NOMO-1 (cell line): ENCODE measurements around the gene ALAS2.
"Not testable (repeated sequence)": the region's sequence is repeated elsewhere in the genome, so short reads cannot be mapped to it uniquely, and the experiment has no call there.

Experiments used
- DNase-seq, 2 experiments: peaks; one replicate each; lab custom pipeline; 2025; ENCODE audit not compliant: unreplicated experiment in 2 of 2; lab: John Stamatoyannopoulos, UW

ALAS2 gene

GRCh38 chrX:55030271-55031205 lies at the start of gene ALAS2:
Gene ALAS2 (minus strand): TSS chrX:55030977. CDS start chrX:55026000, 4,977 bp downstream.
- no peak for DNase-seq

- DNase-seq = no peak
These were observed 44.2 kb upstream of the ALAS2 start, which contains the start of gene PAGE2B for GRCh38 chrX:55074851-55075467. Gene PAGE2B (plus strand): TSS chrX:55075030. CDS start chrX:55076042, 1,012 bp downstream.

- DNase-seq = no peak
These were observed 41.5 kb upstream of the ALAS2 start for GRCh38 chrX:55072286-55072685.

GRCh38 chrX:55067180-55067579 lies 36.4 kb upstream of the ALAS2 start:
- DNase-seq = not testable (repeated sequence)

- peak in 1 of 2 experiments; percentile 10 for DNase-seq
These were observed 27.0 kb upstream of the ALAS2 start for GRCh38 chrX:55057675-55058249.

GRCh38 chrX:55056820-55057674 lies 26.3 kb upstream of the ALAS2 start:
- DNase-seq = no peak

- not testable (repeated sequence) for DNase-seq
These were observed 19.8 kb upstream of the ALAS2 start for GRCh38 chrX:55050599-55050998.

- no peak for DNase-seq
These were observed 10.7 kb upstream of the ALAS2 start for GRCh38 chrX:55041514-55041913.

GRCh38 chrX:55039471-55039870 lies 8.7 kb upstream of the ALAS2 start:
- no peak for DNase-seq

- no peak for DNase-seq
These were observed 2.7 kb upstream of the ALAS2 start for GRCh38 chrX:55033429-55033828.

- no peak for DNase-seq
These were observed 1.5 kb downstream of the ALAS2 start for GRCh38 chrX:55029291-55029690.

GRCh38 chrX:55028611-55029010 lies 2.2 kb downstream of the ALAS2 start:
- DNase-seq = no peak

- DNase-seq = no peak
These were observed 2.7 kb downstream of the ALAS2 start for GRCh38 chrX:55028040-55028439.

- no peak for DNase-seq
These were observed 3.9 kb downstream of the ALAS2 start for GRCh38 chrX:55026840-55027239.

- no peak for DNase-seq
These were observed 4.6 kb downstream of the ALAS2 start for GRCh38 chrX:55026143-55026542.

- no peak for DNase-seq
These were observed 15.9 kb downstream of the ALAS2 start for GRCh38 chrX:55014897-55015299.

GRCh38 chrX:55011294-55011693 lies 19.5 kb downstream of the ALAS2 start:
- no peak for DNase-seq

GRCh38 chrX:55008571-55009358 lies 22.0 kb downstream of the ALAS2 start:
- peak; percentile 25 to 42 for DNase-seq

GRCh38 chrX:55007656-55008055 lies 23.1 kb downstream of the ALAS2 start:
- DNase-seq = no peak
